ENCODE results near the gene AEN.
A peak's percentile ranks its signal among the peaks of the same experiment; 100 is the strongest.
"Not testable (repeated sequence)": the region's sequence is repeated elsewhere in the genome, so short reads cannot be mapped to it uniquely, and the experiment has no call there.

The AEN gene

GRCh38 chr15:88631464-88632028 lies 10.4 kb downstream of the AEN start:
- no peak for DNase-seq

- DNase-seq: not testable (repeated sequence)
These were observed 11.7 kb downstream of the AEN start for GRCh38 chr15:88632797-88633196.

DNA sequence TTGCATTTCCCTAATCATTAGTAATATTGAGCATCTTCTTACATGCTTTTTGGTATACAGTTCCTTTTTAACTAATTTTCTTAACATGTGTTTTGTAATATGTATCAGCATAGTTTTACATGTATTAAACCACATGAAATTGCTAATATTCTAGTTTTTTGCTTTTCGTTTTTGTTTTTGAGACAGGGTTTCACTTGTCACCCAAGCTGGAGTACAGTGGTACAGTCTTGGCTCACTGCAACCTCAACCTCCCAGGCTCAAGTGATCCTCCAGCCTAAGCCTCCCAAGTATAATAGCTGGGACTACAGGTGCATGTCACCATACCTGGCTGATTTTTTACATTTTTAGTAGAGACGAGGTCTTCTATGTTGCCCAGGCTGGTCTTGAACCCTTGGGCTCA lies 13.3 kb downstream of the AEN start:
- DNase-seq: no peak

GRCh38 chr15:88635318-88635717 lies 14.2 kb downstream of the AEN start:
- DNase-seq: peak; percentile 61

DNA sequence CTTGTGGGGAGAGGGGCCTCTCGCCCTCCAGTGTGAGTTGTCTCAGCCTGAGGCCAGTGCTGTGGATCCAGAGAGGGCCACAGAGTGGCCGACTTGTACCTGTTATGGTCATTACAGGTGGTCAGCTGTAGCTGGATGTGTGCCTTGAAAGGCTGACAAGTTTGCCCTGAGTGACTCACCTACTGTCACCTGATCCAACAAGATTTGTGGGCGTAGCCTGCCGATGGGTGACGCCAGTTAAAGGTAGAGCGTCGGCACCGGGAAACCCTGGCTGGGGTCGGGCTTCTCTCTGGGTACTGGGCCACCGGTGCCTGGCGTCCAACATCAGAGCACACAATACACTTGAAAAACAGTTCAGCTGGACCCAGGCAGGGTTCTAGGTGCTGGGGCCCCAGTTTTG lies 14.9 kb downstream of the AEN start:
- peak; percentile 83 for DNase-seq

GRCh38 chr15:88636654-88637053 lies 15.5 kb downstream of the AEN start:
- DNase-seq: no peak

- DNase-seq: no peak
These were observed 16.3 kb downstream of the AEN start for GRCh38 chr15:88637436-88637835.

DNA sequence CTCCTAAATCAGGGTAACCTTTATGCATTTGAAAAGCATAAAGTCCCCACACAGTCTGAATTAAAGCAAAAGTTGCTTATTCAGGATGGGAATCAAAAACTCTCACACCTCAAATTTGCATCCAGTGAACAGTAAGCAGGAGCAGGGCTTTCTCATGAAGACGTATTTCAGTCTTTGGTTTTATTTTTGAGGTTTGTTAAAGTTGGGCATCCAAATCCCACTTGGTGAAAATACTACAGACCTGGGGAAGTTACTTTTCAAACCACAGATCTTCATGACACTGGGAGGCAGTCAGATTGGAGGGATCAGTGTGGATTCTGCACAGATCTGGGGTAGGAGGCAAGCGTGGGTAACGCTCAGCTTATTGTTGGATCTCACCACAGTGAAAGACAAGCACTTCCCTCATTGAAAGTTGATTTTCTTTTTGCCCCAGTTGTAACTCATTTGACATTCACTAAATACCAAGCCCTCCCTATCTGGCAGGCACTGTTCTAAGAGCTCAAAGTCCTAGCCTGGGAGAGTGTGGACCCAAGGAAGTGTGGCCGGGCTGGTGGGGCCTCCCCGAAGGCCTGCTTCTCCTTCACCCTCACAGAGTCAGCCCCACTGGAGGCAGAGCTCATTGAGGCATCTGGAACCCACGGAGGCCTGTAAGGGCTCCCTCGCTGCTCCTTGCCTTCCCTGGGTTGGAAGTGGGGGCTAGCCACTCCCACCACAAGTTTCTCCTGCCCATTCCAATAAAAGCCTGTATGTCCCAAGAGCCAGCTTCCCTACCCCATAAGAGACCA lies 16.9 kb downstream of the AEN start:
- no peak for DNase-seq

- peak; percentile 99 for DNase-seq
These were observed 17.7 kb downstream of the AEN start, which contains the start of gene ISG20 for GRCh38 chr15:88638626-88639372. ISG20 (plus strand) TSS chr15:88639016; CDS start chr15:88639367, 351 bp downstream.

DNA sequence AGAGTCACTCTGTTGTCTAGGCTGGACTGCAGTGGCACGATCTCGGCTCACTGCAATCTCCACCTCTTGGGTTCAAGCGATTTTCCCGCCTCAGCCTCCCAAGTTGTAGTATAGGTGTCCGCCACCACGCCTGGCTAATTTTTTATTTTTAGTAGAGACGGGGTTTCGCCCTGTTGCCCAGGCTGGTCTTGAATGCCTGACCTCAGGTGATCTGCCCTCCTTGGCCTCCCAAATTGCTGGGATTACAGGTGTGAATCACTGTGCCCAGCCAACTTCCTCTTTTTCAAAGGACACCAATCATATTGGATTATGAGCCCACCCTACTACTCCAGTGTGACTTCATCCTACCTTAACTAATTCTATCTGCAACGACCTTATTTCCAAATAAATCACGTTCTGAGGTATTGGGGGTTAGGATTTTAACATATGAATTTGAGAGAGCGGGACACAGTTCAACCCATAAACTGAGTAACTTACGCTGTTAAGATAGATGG lies 20.9 kb downstream of the AEN start:
- DNase-seq: no peak

DNA sequence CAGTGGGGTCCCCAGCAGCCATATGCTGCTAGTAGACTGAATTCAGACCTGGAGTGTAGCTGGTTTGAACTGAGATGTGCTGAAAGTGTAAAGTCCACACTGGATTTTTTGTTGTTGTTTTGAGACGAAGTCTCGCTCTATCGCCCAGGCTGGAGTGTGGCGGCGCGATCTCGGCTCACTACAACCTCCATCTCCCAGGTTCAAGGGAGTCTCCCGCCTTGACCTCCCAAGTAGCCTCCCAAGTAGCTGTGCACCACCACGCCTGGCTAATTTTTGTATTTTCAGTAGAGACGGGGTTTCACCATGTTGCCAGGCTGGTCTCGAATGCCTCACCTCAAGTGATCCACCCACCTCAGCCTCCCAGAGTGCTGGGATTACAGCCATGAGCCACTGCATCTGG lies 21.4 kb downstream of the AEN start:
- DNase-seq: not testable (repeated sequence)

- DNase-seq: no peak
These were observed 23.6 kb downstream of the AEN start for GRCh38 chr15:88644741-88645140.

GRCh38 chr15:88645171-88646087 lies 24.3 kb downstream of the AEN start:
- no peak for DNase-seq

DNA sequence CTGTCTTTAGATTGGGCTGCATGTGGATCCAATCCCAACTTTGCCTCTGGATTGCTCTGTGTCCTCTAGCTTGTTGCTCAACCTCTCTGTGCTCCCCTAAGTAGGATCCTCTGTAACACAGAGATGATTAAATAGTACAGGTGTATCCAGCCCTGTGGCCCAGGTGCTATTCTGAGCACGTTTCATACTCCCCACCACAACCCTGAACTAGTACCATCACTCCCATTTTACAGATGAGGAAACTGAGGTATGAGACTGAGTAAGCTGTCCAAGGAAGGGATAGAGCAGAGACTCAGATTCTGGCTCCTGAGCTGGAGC lies 24.9 kb downstream of the AEN start:
- DNase-seq: no peak

DNA sequence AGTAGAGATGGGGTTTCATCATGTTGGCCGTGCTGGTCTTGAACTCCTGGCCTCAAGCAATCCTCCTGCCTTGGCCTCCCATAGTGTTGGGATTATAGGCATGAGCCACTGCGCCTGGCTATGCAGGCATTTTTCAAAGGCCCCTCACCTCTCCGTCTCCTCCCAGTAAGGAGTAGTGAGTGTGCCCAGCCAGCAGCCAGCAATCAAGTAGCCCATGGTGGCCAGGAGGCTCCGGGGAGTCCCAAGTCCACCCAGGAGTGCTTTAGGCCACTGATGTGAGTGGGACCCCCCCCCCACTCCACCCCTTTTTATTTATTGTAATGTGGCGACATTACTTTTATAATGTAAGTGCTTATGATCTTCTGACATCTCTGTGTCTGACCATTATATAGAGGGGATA lies 25.8 kb downstream of the AEN start:
- DNase-seq: no peak

GRCh38 chr15:88647351-88648105 lies 26.4 kb downstream of the AEN start:
- no peak for DNase-seq

- peak; percentile 58 for DNase-seq
These were observed 27.4 kb downstream of the AEN start for GRCh38 chr15:88648357-88649214.

DNA sequence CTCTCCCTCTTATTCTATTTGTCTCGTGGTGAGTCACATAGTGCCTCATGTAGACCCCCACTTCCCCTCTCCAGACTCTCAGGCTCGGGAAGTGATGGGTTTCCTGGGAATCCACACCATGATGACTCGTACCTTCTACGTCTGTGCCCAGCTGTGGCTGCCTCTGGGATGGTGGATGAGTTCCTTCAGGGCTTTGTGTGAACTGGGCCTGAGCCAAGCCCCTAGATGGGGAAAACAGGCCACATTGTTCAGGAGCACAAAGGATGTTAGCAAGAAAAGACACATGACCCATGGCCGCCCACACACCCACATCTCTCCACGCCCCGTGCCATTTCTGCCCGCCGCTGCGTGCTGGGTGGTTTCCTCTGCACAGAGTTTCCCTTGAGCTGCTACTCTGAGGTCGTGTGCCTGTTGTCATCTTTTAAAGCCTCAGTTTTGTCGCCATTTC lies 28.2 kb downstream of the AEN start:
- peak; percentile 66 for DNase-seq

DNA sequence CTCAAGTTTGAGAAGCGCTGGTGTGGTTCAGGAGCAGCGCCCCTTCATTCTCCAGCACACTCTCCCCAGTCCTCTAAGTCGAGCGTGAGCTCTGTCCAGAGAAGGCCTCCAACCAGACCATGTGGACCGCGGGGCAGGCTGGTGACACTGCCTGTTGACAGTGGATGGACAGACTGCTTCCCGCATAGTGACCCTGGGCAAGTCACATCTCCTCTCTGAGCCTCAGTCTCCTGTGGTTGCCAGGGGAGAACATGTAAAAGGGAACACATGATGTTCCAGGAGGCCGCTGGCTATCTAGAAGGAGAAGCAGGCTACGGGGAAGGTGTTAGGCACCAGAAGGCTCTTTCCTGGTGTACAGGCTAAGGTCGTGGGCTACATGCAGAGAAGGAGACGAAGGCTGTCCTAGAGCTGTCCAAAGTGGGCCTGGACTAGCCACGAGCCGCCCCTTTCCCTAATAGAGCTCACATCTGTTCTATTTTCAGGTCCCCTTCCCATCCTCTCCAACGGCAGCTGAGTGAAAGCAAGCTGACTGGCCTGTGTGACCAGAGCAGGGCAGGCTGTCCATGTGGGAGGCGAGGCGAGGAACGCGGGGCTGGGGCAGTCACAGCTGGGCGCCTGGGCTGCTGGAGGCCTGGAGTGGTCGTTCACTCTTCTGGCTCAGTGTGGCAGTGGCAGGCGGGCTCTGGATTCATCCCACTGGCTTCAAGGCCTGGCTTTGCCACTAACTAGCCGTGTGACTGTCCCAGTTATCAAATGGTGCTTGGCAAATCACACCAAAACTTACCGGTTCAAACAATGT lies 28.8 kb downstream of the AEN start:
- DNase-seq: no peak

DNA sequence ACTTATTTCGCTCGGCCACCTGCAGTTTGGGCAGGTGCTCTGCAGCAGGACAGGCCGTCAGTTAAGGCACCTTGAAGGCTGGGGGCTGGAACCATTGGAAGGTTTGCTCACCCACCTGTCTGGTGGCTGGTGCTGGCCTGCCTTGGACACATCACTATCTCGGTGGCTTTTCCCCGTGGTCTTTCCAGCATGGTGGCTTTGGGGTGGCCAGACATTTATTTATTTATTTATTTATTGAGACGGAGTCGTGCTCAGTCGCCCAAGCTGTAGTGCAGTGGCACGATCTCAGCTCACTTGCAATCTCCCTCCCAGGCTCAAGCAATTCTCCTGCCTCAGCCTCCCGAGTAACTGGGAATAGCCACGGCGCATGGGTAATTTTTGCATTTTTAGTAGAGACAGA lies 29.4 kb downstream of the AEN start:
- DNase-seq: no peak
